GM13976 (cell line): ENCODE measurements around the gene TENM4.

Experiments
- DNase-seq: peaks from one replicate; pipeline ENCODE4 v3.0.0; 2012; ENCODE audit warnings: low spot score
- in situ Hi-C: fragments of 300-500 bp; cut with MboI; formaldehyde crosslinking; loops from one replicate; pipeline ENCODE4 v1.12.0; 2022; ENCODE audit warnings: low sequenced_read_pairs, mixed read lengths, inconsistent platforms; ENCODE audit not compliant: unreplicated experiment
- TF ChIP-seq, protein P1 (sequence below): IDR thresholded peaks from 2 replicates; pipeline ENCODE4 v1.5.1; 2012; ENCODE audit warnings: borderline replicate concordance, mild to moderate bottlenecking; ENCODE audit not compliant: insufficient read depth; ENCODE audit errors: extremely low read depth, missing control alignments, control extremely low read depth

TENM4 gene

DNA sequence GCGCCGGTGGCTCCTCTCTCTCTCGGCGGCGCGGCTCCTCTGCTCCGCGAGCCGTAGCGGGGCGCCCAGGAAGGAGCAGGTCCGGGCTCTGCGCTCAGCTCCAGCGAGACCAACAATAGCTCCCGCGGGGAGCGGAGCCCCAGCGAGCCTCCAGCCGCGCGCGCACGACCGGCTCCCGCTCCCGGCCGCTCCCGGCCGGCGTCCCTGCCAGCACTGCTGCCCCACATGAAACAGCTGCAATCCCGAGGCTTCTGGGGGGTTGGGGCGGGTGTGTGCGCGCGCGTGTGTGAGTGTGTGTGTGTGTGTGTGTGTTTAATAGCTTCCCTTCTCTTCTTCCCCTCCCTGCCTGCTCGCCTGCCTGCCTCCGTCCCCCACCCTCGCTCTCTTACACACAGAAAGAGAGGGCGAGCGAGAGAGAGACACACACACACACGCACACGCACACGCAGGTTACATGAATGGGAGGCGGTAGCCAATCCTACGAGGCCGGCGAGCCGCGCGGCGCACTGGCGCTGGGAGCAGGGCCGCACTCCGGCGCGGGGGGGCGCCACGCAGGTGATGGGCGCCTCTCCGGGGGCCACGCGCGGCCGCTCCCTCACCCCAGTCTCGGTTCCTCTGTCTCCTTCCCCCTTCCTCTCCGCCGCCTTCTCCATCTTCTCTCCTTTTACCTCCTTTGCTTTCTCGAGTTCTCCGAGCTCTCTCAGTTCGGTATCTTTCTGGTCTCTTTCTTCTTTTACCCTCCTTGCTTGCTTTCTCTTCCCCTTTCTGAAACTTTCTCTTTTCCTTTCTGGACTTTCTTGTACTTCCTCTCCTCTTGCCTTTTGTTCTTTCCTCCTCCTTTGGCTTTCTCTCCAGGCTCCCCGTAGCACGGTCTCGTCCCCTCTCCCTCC is at the start of gene TENM4:
Gene TENM4, minus strand, starts transcription at position 460 of the 890 bp plus-strand sequence. CDS start 371,086 bp downstream, outside the sequence.
- TF ChIP-seq, protein P1, sequence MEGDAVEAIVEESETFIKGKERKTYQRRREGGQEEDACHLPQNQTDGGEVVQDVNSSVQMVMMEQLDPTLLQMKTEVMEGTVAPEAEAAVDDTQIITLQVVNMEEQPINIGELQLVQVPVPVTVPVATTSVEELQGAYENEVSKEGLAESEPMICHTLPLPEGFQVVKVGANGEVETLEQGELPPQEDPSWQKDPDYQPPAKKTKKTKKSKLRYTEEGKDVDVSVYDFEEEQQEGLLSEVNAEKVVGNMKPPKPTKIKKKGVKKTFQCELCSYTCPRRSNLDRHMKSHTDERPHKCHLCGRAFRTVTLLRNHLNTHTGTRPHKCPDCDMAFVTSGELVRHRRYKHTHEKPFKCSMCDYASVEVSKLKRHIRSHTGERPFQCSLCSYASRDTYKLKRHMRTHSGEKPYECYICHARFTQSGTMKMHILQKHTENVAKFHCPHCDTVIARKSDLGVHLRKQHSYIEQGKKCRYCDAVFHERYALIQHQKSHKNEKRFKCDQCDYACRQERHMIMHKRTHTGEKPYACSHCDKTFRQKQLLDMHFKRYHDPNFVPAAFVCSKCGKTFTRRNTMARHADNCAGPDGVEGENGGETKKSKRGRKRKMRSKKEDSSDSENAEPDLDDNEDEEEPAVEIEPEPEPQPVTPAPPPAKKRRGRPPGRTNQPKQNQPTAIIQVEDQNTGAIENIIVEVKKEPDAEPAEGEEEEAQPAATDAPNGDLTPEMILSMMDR, result no peak
- in situ Hi-C loops, result no loop called here
- DNase-seq, result peak; percentile 52

DNA sequence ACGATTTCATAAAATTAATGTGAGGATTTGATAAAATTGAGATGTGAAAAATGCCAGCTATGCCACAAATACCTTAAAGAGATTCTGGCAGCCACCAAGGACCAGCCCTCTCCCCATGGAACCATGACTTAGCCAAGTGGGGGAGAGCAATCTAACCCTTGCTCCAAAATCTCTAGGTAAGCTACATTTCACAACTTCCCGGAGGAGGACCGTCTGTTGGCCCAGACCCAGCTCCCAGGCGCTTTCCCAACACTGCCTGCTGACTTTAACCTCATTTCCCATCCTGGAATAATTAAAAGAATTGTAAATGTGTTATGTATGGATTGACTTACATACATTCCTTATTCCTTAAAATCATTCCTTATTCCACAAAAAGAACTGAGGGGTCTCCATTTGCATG is 47.5 kb upstream of the TENM4 start:
- no peak for DNase-seq
- in situ Hi-C loops, result no loop called here
- TF ChIP-seq, protein P1, result no peak

DNA sequence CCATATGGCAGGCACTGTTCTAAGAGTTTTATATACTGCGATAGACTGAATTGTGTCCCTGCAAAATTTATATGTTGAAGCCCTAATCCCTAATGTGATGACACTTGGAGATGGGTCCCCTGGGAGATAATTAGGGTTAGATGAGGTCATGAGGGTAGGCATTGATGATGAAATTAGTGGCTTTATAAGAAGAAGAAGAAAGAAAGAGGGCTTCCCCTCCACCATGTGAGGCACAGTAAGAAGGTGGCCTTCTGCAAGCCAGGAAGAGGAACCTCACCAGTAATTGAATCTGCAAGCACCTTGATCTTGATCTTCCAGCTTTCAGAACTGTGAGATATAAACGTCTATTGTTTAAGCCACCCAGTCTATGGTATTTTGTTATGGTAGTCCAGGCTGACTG is 46.6 kb upstream of the TENM4 start:
- in situ Hi-C loops, result no loop called here
- DNase-seq, result no peak
- TF ChIP-seq, protein P1, result no peak

DNA sequence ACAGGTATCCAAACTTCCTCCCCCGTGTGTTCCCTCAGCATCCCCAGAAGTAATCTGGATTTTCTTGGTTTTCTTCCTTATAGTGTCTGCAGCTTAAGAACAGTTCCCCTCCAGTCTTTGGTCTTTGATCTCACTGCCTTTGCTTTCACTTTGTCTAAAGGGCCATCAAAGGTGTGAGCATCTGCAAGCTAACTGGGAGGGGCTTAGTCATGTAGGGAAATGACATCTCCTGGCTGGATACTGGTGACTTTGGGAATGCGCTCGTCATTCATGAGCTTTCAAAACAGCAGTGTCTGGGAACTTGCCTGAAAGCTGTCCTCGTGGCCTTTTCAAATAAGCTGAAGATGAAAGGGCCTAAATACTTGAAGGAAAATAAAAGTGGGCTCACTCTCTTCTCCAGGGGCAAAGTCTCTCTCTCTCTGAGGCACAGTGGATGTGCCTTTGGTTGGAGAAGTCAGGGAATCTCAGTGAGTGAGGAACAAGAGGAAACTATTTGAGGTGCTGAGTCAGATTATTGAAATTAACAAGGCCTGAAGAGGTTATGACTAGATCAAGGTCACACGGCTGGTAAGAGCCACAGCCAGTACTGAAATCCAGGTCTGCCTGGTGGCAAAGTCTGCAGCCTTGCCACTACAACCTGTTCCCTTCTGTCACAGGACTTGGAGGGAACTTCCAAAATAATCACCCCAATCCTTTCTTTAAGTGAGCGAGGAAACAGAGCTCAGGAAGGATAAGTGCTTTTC is 45.6 kb upstream of the TENM4 start:
- TF ChIP-seq, protein P1, result no peak
- no peak for DNase-seq
- in situ Hi-C loops, result no loop called here

DNA sequence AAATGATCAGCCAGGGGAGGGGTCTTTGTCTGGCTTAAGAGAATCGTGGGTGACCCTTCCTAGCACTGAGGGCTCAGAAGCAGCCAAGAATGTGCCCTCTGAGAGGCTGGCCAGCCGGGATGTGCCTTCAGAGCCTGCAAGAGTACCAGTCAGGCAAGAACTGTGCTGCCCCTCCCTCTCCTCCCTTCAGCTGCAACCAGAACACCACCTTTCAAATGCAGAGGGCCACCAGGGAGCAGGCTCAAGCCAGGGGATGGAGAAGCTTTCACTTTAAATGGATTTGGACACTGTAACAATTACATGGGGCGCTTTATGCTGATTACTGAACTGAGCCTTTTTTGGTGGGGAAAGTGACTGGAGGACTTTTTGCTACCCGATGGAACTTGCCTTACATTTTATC is 44.9 kb upstream of the TENM4 start:
- in situ Hi-C loops, result no loop called here
- DNase-seq, result no peak
- TF ChIP-seq, protein P1, result no peak

DNA sequence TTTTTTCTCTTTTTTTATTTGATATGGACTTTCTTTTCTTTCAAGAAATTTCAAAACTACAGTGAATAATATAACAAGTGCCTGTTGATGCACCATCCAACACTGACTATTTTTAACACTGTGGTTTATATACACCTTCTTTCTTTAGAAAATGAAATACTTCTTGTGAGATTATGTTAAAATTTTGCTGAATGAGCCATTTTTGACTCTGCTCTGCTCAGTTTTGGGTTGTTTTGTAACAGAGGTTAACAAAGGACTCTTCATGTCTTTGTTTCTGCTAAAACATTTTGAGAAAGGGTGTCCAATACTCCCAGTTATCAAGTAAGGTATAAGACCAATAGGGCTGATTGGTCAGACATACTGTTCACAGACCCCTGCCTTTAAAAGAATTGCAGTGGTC is 44.0 kb upstream of the TENM4 start:
- in situ Hi-C loops, result no loop called here
- DNase-seq, result no peak
- TF ChIP-seq, protein P1, result no peak
